GM19025 (cell line): ENCODE data around the gene RHBDD3.
"Not testable (repeated sequence)": the region's sequence is repeated elsewhere in the genome, so short reads cannot be mapped to it uniquely, and the experiment has no call there.

Experiments
- ATAC-seq: cut with Tn5 transposase; IDR thresholded peaks from one replicate; pipeline ENCODE4 v1.9.1; 2021; ENCODE audit warnings: mild to moderate bottlenecking, low read depth, moderate library complexity; ENCODE audit not compliant: unreplicated experiment

RHBDD3 gene

GRCh38 chr22:29219881-29220670, 47.7 kb downstream of the RHBDD3 start:
- no peak for ATAC-seq

GRCh38 chr22:29219409-29219782, 48.4 kb downstream of the RHBDD3 start:
- not testable (repeated sequence) for ATAC-seq

GRCh38 chr22:29218758-29219408, 48.9 kb downstream of the RHBDD3 start:
- ATAC-seq: no peak

GRCh38 chr22:29217827-29218757, 49.7 kb downstream of the RHBDD3 start:
- no peak for ATAC-seq

- no peak for ATAC-seq
Measured at GRCh38 chr22:29216873-29217666, 50.7 kb downstream of the RHBDD3 start.

- no peak for ATAC-seq
Measured at GRCh38 chr22:29216011-29216872, 51.5 kb downstream of the RHBDD3 start.

- ATAC-seq: no peak
Measured at GRCh38 chr22:29215012-29215860, 52.5 kb downstream of the RHBDD3 start.

- ATAC-seq: no peak
Measured at GRCh38 chr22:29214232-29214631, 53.5 kb downstream of the RHBDD3 start.

- no peak for ATAC-seq
Measured at GRCh38 chr22:29213493-29213892, 54.3 kb downstream of the RHBDD3 start.

GRCh38 chr22:29212743-29213142, 55.0 kb downstream of the RHBDD3 start:
- ATAC-seq: no peak

- ATAC-seq: no peak
Measured at GRCh38 chr22:29211466-29211865, 56.3 kb downstream of the RHBDD3 start.

- no peak for ATAC-seq
Measured at GRCh38 chr22:29211066-29211465, 56.7 kb downstream of the RHBDD3 start.
